Adrenal gland (tissue), 12 donors: Measurements from ENCODE around the gene MCM10. TPM values are rescaled to one million over a fixed set of nuclear protein-coding genes. Genes with fewer than 3 reads are reported as not detected.

Experiments
- DNase-seq, 7 donors: peaks; one replicate each; pipeline ENCODE4 v3.0.0-alpha.2; 2019 to 2020
- H3K27ac ChIP-seq, 5 donors: fragments of 200-600 bp; sonication (generic) in 4 of 5; 1 replicate in 3 of 5; 2 replicates in 2 of 5; pipeline versions ENCODE4 v1.5.1 to v1.8.0; 2016 to 2020; ENCODE audit warnings: mild to moderate bottlenecking in 1 of 5
- H3K27me3 ChIP-seq: fragments of 200-600 bp; 2 replicates; pipeline ENCODE4 v1.8.0; 2021
- H3K36me3 ChIP-seq, 2 donors: fragments of 200-600 bp; replicated peaks in 1 of 2; 1 replicate in 1 of 2; 2 replicates in 1 of 2; pipeline versions ENCODE4 v1.5.1 to v1.8.0; 2018 to 2022
- H3K4me1 ChIP-seq, 2 donors: fragments of 200-600 bp; replicated peaks in 1 of 2; 1 replicate in 1 of 2; 2 replicates in 1 of 2; pipeline versions ENCODE4 v1.5.1 to v1.8.0; 2018 to 2021
- H3K4me3 ChIP-seq, 4 donors: fragments of 200-600 bp; sonication (generic) in 3 of 4; one replicate each; pipeline ENCODE4 v1.5.1; 2016 to 2018
- H3K9me3 ChIP-seq, 3 donors: fragments of 200-600 bp; sonication (generic) in 1 of 3; replicated peaks in 1 of 3; 1 replicate in 2 of 3; 2 replicates in 1 of 3; pipeline versions ENCODE4 v1.5.1 to v1.8.0; 2016 to 2021
- POLR2A ChIP-seq, 2 donors: fragments of 450-650 bp; IDR thresholded peaks; one replicate each; pipeline ENCODE4 v1.6.1; 2017; ENCODE audit warnings: antibody characterized with exemption in 2 of 2, mild to moderate bottlenecking in 2 of 2, moderate library complexity in 1 of 2
- WGBS, 4 donors: extraction: QIAGEN DNeasy Blood & Tissue Kit in 2 of 4; methylation state at CpG; one replicate each; pipeline versions ENCODE4 v1.1.5 to v1.1.7; 2013 to 2017; 5-methylcytosine and 5-hydroxymethylcytosine counted together
- intact Hi-C, 2 donors: fragments of 100-400 bp; cut with DNase I; formaldehyde crosslinking; loops; one replicate each; pipeline versions ENCODE4 v1.14.1 to v1.15.0; 2022 to 2023
- polyA plus RNA-seq, 3 donors: library from polyadenylated mRNA; stranded (reverse); fragments of 200-250 nt in 2 of 3; fragments of 350-450 nt in 1 of 3; fragmentation: Illumina TruSeq in 1 of 3; extraction: RNeasy Lipid Tissue Mini Kit (QIAGEN cat#74804) in 1 of 3; gene quantifications; one replicate each; pipeline ENCODE4 v1.2.3, GENCODE V29; 2013 to 2014
- small RNA-seq, 2 donors: library from RNA; depleted of rRNA; stranded (forward); fragments of <200 nt; gene quantifications; one replicate each; pipeline ENCODE3, GENCODE V24; 2016
- total RNA-seq, 9 donors: library from RNA; depleted of rRNA in 4 of 9; stranded (reverse); fragments of >200 nt in 4 of 9; fragments of 120-200 nt in 1 of 9; fragmentation: NEBNext Ultra II Directional in 1 of 9; extraction: Animal tissue kit (Norgen Biotek cat#: 25700) in 1 of 9; gene quantifications; one replicate each; pipeline versions ENCODE4 v1.1.0 to v1.2.4, GENCODE V29; 2013 to 2023
- TF ChIP-seq, protein P1 (sequence below), 6 experiments: fragments of 450-650 bp in 4 of 6; fragments of 200-600 bp in 2 of 6; sonication (generic) in 1 of 6; IDR thresholded peaks; 1 replicate in 5 of 6; 2 replicates in 1 of 6; pipeline versions ENCODE4 v1.5.1 to v1.8.0; 2016 to 2021; ENCODE audit warnings: antibody characterized with exemption in 6 of 6, mild to moderate bottlenecking in 2 of 6, moderate library complexity in 1 of 6
- donor health status: healthy with polysubstance abuse.
- donor health status: Bipolar disorder and iron deficiency.
- donor health status: DM: yes; HTN: yes; CAD: no.
- donor health status: DM: no; HTN: no; CAD: no.
- donor health status: DM: no; HTN: no; CAD: no.
- donor health status: DM: yes; HTN: yes; CAD: no.

The MCM10 gene
- total and polyA plus RNA-seq, 12 donors = 0.08 to 6.6 (median 0.57) TPM

DNA sequence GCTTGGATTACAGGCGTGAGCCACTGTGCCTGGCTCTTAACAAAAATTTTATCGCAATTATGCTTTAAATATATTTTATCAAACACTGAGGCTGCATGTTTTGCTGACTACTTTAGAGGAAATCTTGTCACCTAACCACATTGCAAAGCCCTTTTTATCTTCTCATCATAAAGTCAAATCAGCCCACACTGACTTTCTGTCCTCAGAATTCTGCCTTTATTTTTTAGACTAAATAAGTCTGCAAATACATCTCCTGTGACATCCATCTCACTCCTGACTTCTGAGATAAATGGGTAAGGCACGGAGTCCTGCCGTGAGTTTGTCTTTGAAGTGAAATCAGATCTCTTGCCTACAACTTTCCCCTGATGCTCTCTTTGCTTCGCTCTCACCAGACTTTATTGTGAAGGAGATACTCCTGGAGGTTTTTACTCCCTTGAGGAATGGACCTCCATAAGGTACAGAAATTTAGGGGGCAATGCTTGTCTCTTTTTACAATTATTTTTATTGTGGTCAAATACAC is 96.3 kb downstream of the MCM10 start:
- Histone ChIP-seq H3K4me1 (no peaks in the 10 kb centered on the region), H3K27ac (no peak overlapping the region), H3K36me3 (no peaks in the 10 kb centered on the region), H3K9me3 (no peaks in the 10 kb centered on the region), H3K27me3 (no peaks in the 10 kb centered on the region), H3K4me3 (no peak overlapping the region)
- TF ChIP-seq POLR2A (IDR thresholded peaks at IDR 0.05) = no peak
- TF ChIP-seq, protein P1, sequence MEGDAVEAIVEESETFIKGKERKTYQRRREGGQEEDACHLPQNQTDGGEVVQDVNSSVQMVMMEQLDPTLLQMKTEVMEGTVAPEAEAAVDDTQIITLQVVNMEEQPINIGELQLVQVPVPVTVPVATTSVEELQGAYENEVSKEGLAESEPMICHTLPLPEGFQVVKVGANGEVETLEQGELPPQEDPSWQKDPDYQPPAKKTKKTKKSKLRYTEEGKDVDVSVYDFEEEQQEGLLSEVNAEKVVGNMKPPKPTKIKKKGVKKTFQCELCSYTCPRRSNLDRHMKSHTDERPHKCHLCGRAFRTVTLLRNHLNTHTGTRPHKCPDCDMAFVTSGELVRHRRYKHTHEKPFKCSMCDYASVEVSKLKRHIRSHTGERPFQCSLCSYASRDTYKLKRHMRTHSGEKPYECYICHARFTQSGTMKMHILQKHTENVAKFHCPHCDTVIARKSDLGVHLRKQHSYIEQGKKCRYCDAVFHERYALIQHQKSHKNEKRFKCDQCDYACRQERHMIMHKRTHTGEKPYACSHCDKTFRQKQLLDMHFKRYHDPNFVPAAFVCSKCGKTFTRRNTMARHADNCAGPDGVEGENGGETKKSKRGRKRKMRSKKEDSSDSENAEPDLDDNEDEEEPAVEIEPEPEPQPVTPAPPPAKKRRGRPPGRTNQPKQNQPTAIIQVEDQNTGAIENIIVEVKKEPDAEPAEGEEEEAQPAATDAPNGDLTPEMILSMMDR (IDR thresholded peaks at IDR 0.05) = no peak
- no peak for DNase-seq
- intact Hi-C loops = no loop called here
- 67 to 84% (median 83%) methylated on average over 5 of the region's 5 CpGs for WGBS, 4 donors

Small RNA genes lying within 50 kb of the gene (small RNA-seq; reads per million reads assigned to genes)
- 0 to 0.36 reads per million in 2 donors for gene RNU6-6P

Other genes with a start within 250 kb of the MCM10 start
- gene CCDC3, start 159.8 kb upstream of the MCM10 start, total RNA-seq = 1 to 10 TPM; 1.6 to 9.5 (median 5.0) TPM
- 1 to 10 TPM; 3.2 to 9.9 (median 6.9) TPM for gene CCDC3, start 159.8 kb upstream of the MCM10 start, polyA plus RNA-seq
- 100 to 1,000 TPM in 5 of 9 donors, 10 to 100 TPM in 4; 77.9 to 148 (median 102) TPM for gene OPTN, start 61.4 kb upstream of the MCM10 start, total RNA-seq
- gene OPTN, start 61.4 kb upstream of the MCM10 start, polyA plus RNA-seq = 10 to 100 TPM; 63.2 to 88.9 (median 69.2) TPM
- not detected for gene UCMA, start 72.8 kb downstream of the MCM10 start, total RNA-seq
- not detected for gene UCMA, start 72.8 kb downstream of the MCM10 start, polyA plus RNA-seq
- gene PHYH, start 138.5 kb downstream of the MCM10 start, total RNA-seq = 100 to 1,000 TPM in 2 of 9 donors, 10 to 100 TPM in 7; 62.2 to 138 (median 73.0) TPM
- gene PHYH, start 138.5 kb downstream of the MCM10 start, polyA plus RNA-seq = 100 to 1,000 TPM in 1 of 3 donors, 10 to 100 TPM in 2; 44.2 to 140 (median 60.5) TPM
- 10 to 100 TPM; 25.3 to 76.0 (median 46.1) TPM for gene SEPHS1, start 186.7 kb downstream of the MCM10 start, total RNA-seq
- 10 to 100 TPM; 24.5 to 91.1 (median 30.0) TPM for gene SEPHS1, start 186.7 kb downstream of the MCM10 start, polyA plus RNA-seq